ENCODE results near the gene CALML3. TPM values are rescaled to one million over a fixed set of nuclear protein-coding genes. Genes with fewer than 3 reads are reported as not detected.

Gene CALML3
- total RNA-seq, 1 experiment from 2014 or later, result not detected

GRCh38 chr10:5507649-5508131, 17.1 kb upstream of the CALML3 start:
- H3K14ac ChIP-seq (ENCODE audit: insufficient read depth, low read length), result no peak overlapping the region
- WGBS (ENCODE audit: extremely low coverage, insufficient read length, low lambda C conversion rate), result no CpG with 5 or more reads among the region's 14 CpGs

More at GRCh38 chr10:5507649-5508131, 17.1 kb upstream of the CALML3 start:
- H3K36me3 Mint-ChIP-seq (ENCODE audit: insufficient read depth in 1 of 3, low read depth in 3 of 3), result no peaks in the 10 kb centered on the region; a peak in 1 of 7 replicates
- no peak overlapping the region for H3K9ac ChIP-seq (ENCODE audit: extremely low read depth, insufficient read length, low read length)
- H3K4me1 Mint-ChIP-seq, result peaks cover 7 to 16% of the 10 kb centered on the region in 2 experiments
- H3K23me2 ChIP-seq (ENCODE audit: insufficient read length, low read depth, low read length, poor library complexity, severe bottlenecking), result no peaks in the 10 kb centered on the region
- H3K79me2 ChIP-seq (ENCODE audit: insufficient read depth, low read length), result no peaks in the 10 kb centered on the region
- H3K27me3 Mint-ChIP-seq (ENCODE audit: low read depth), result peaks cover 2% of the 10 kb centered on the region
- no peak overlapping the region for H4K91ac ChIP-seq (ENCODE audit: insufficient read length, low read depth, low read length)
- H3K4me3 Mint-ChIP-seq, result no peak overlapping the region
- H3K18ac ChIP-seq (ENCODE audit: insufficient read length, low read depth, low read length), result no peak overlapping the region
- no peaks in the 10 kb centered on the region for H3K9me3 Mint-ChIP-seq
- H4K8ac ChIP-seq (replicated peaks; ENCODE audit: insufficient read length, low read depth, low read length), result no peak overlapping the region
- no peak for TF ChIP-seq CTCF (conservative IDR thresholded peaks at IDR 0.05)
- H4K20me1 ChIP-seq (ENCODE audit: control insufficient read depth, insufficient read depth, insufficient read length), result no peaks in the 10 kb centered on the region
- no peak overlapping the region for H2BK12ac ChIP-seq (ENCODE audit: insufficient read length, low read depth, low read length)
- no peak overlapping the region for H3K27ac ChIP-seq (ENCODE audit: insufficient read length, low read depth, low read length)
- no peak overlapping the region for H3K4me2 ChIP-seq (ENCODE audit: insufficient read depth, insufficient read length, low read length)
- H2AK5ac ChIP-seq (ENCODE audit: insufficient read length, low read length), result no peak overlapping the region
- H3K9me3 ChIP-seq (ENCODE audit: control insufficient read depth, low read depth, low read length), result no peaks in the 10 kb centered on the region
- H2AFZ ChIP-seq (ENCODE audit: low read length), result no peak overlapping the region
- H3K27me3 ChIP-seq (ENCODE audit: insufficient read depth, low read length), result no peaks in the 10 kb centered on the region
- no peak overlapping the region for H3K4ac ChIP-seq (ENCODE audit: low read depth, low read length)
- no peak overlapping the region for H3K27ac Mint-ChIP-seq
- H3K4me1 ChIP-seq (ENCODE audit: insufficient read depth, low read length), result no peaks in the 10 kb centered on the region; the same call in 1 of the 2 replicates
- H4K5ac ChIP-seq (ENCODE audit: insufficient read length, low read depth, low read length), result no peak overlapping the region
- H3K23ac ChIP-seq (ENCODE audit: insufficient read length, low read depth, low read length), result no peak overlapping the region
- H3K56ac ChIP-seq (ENCODE audit: insufficient read length, low read depth, low read length), result no peak overlapping the region
- no peak overlapping the region for H2BK20ac ChIP-seq (ENCODE audit: low read depth, low read length, poor library complexity, severe bottlenecking)
- DNase-seq, result no peak
- H3K79me1 ChIP-seq (ENCODE audit: insufficient read depth, low read depth, low read length, poor library complexity, severe bottlenecking), result no peaks in the 10 kb centered on the region
- H2BK15ac ChIP-seq (ENCODE audit: low read depth, low read length), result no peak overlapping the region
- H3T11ph ChIP-seq (ENCODE audit: low read length), result no peak overlapping the region
- no peak overlapping the region for H2BK120ac ChIP-seq (ENCODE audit: low read depth, low read length, poor library complexity, severe bottlenecking)
- H2BK5ac ChIP-seq (ENCODE audit: insufficient read length, low read length), result no peak overlapping the region

Data from H9 (cell line).